HG03575 (cell line): ENCODE results near the gene CFAP20DC.
"Not testable (repeated sequence)": the region's sequence is repeated elsewhere in the genome, so short reads cannot be mapped to it uniquely, and the experiment has no call there.

Experiments
- ATAC-seq: cut with Tn5 transposase; IDR thresholded peaks from one replicate; pipeline ENCODE4 v1.9.1; 2021; ENCODE audit not compliant: unreplicated experiment, insufficient number of reproducible peaks, low FRiP score; ENCODE audit errors: extremely low read depth

CFAP20DC gene

GRCh38 chr3:58897646-58898045, 152.2 kb downstream of the CFAP20DC start:
- no peak for ATAC-seq

GRCh38 chr3:58895678-58896077, 154.1 kb downstream of the CFAP20DC start:
- ATAC-seq: not testable (repeated sequence)

GRCh38 chr3:58892526-58892925, 157.3 kb downstream of the CFAP20DC start:
- ATAC-seq: not testable (repeated sequence)

GRCh38 chr3:58888087-58888486, 161.7 kb downstream of the CFAP20DC start:
- no peak for ATAC-seq

- no peak for ATAC-seq
Measured at GRCh38 chr3:58884453-58884852, 165.4 kb downstream of the CFAP20DC start.

GRCh38 chr3:58880182-58880581, 169.6 kb downstream of the CFAP20DC start:
- no peak for ATAC-seq

- peak; percentile 75 for ATAC-seq
Measured at GRCh38 chr3:58874795-58875194, 175.0 kb downstream of the CFAP20DC start.

GRCh38 chr3:58874248-58874741, 175.5 kb downstream of the CFAP20DC start:
- ATAC-seq: peak; percentile 20

GRCh38 chr3:58868097-58868779, 181.6 kb downstream of the CFAP20DC start:
- no peak for ATAC-seq

- ATAC-seq: no peak
Measured at GRCh38 chr3:58867621-58868020, 182.2 kb downstream of the CFAP20DC start.

GRCh38 chr3:58866079-58866478, 183.7 kb downstream of the CFAP20DC start:
- no peak for ATAC-seq

- ATAC-seq: no peak
Measured at GRCh38 chr3:58864480-58864879, 185.3 kb downstream of the CFAP20DC start.

- ATAC-seq: no peak
Measured at GRCh38 chr3:58863206-58863605, 186.6 kb downstream of the CFAP20DC start.

- ATAC-seq: no peak
Measured at GRCh38 chr3:58861551-58861950, 188.3 kb downstream of the CFAP20DC start.

GRCh38 chr3:58858126-58858525, 191.7 kb downstream of the CFAP20DC start:
- no peak for ATAC-seq

- no peak for ATAC-seq
Measured at GRCh38 chr3:58857402-58857801, 192.4 kb downstream of the CFAP20DC start.

- no peak for ATAC-seq
Measured at GRCh38 chr3:58848826-58849225, 201.0 kb downstream of the CFAP20DC start.

GRCh38 chr3:58842050-58842747, 207.6 kb downstream of the CFAP20DC start:
- not testable (repeated sequence) for ATAC-seq

GRCh38 chr3:58840949-58841348, 208.9 kb downstream of the CFAP20DC start:
- ATAC-seq: no peak

GRCh38 chr3:58839964-58840363, 209.9 kb downstream of the CFAP20DC start:
- no peak for ATAC-seq
